ENCODE measurements around the gene GUK1. TPM values are rescaled to one million over a fixed set of nuclear protein-coding genes. Genes with fewer than 3 reads are reported as not detected.

Gene GUK1
- total RNA-seq: 100 to 1,000 TPM; 175 to 176 TPM
- long read RNA-seq, transcript GUK1-208 (7 exons, 842 nt): minor isoform, 11 of 343 reads
- long read RNA-seq, transcript GUK1-202 (7 exons, 940 nt): minor isoform, 8 of 343 reads
- long read RNA-seq, transcript GUK1-201 (9 exons, 1,084 nt): minor isoform, 33 of 343 reads
- long read RNA-seq, transcript GUK1-210 (8 exons, 990 nt): major isoform, 222 of 343 reads
- long read RNA-seq, partial matches to known transcripts: 17 of 343 reads
- long read RNA-seq, other reads (novel, unspliced or antisense): 44 of 343 reads

GRCh38 chr1:228139931-228140723 is at the start of gene GUK1:
Gene GUK1, plus strand, starts transcription at chr1:228140279. Its CDS starts 24 bp downstream, at chr1:228140303.
- DNase-seq (peak; percentile 100), ATAC-seq (peak; percentile 90)
- intact Hi-C loops (cut with DNase I, micrococcal nuclease): no loop called here

- intact Hi-C loops (cut with DNase I, micrococcal nuclease): no loop called here
- DNase-seq (no peak), ATAC-seq (peak; percentile 20)
Observed at GRCh38 chr1:228090613-228091081, 49.4 kb upstream of the GUK1 start.

DNA sequence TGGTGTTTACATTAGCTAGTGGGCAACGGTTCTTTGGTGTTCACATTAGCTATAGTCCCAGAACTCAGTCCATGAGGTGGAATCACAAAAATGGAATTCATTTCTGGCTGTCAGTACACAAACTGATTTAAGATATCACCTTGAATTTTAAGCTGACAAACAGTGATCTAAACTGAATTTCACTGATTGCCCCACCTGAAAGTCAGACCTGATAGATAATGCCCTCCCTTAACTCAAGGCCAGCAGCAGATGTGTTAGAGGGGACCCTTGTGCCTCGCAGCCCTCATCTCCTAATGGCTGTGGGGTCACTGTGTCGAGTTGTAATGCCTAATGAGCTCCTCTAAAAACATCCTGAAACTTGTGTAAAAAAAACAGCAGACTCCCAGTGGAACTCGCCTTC is 49.0 kb upstream of the GUK1 start:
- ATAC-seq: no peak
- no peak for DNase-seq
- intact Hi-C loops (cut with DNase I, micrococcal nuclease): no loop called here

DNA sequence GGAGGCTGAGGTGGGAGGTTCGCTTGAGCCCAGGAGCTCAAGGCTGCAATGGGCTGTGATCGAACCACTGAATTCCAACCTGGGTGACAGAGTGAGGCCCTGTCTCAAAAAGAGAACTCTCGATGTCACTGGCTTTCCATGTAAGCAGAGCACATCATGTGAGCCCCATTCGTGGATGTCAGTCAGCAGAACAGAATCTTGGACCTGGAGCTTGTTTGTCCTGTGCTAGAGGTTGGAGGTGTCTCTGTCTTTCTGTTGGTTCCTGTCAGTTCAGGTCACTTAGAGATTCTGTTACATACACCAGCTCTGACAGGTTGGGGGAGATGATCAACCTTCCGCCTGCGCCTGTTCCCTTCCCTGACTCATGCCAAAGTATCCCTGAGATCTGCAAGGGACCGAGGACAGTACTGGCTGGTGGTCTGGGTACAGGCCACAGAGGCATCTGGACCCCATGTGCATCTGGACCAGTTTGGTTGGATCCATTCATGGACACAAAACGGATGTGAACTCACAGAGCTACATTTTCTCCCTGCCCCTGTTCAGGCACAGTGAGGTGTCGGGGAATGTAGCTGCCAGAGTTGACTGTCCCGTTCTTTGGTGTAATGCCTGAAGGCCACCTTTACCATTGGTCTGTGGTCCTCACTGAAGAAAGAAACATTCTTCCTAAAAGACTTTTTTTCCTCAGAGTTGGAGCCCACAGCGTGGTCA is 47.6 kb upstream of the GUK1 start:
- no peak for DNase-seq
- no peak for ATAC-seq
- intact Hi-C loops (cut with DNase I, micrococcal nuclease): no loop called here

GRCh38 chr1:228093050-228093906 is 46.8 kb upstream of the GUK1 start:
- ATAC-seq: no peak
- intact Hi-C loops (cut with DNase I, micrococcal nuclease): no loop called here
- no peak for DNase-seq

DNA sequence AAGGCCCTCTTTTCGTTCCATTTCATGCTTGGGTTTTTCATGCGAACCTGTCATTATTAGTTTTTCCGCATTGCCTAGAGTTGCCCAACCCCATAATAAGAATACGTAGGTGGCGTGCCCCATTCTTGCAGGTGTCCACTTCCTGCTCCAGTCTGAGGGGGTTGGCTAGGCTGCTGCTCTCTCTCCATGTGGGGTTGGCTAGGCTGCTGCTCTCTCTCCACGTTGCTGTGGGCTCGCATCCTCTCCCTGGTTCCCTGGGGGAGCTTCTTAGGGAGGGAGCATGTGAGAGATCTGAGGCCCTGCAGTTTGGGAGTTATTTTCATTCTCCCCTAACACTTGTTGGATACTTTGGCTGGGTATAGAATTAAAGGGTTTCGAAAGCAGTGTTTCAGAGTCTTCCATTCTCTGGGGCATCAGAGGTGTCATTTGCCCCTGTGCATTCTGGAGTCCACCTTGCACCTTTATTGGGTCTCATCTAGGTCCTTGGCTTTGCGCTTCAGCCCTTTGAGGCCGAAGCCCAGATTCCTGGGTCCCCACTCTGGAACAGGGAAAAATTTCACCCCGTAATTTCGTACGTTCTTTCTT is 45.6 kb upstream of the GUK1 start:
- intact Hi-C loops (cut with DNase I, micrococcal nuclease): no loop called here
- DNase-seq (no peak), ATAC-seq (no peak)

DNA sequence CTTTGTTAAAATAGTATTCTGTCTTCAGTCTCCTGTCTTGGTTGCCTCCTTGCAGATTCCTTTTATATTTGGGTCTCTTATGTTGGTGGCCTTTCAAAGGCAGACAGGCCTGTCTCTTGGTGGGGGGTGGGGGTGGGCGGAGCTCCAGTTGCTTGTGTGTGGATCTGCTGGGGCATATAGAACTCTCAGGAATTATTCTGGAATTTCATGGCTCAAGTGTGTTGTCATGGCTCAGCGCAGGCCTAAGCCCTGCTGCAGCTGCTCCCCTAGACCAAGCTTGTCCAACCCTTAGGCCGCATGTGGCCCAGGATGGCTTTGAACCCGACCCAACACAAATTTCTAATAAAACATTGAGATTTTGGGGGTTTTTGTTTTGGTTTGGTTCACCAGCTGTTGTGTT is 44.9 kb upstream of the GUK1 start:
- ATAC-seq (no peak), DNase-seq (no peak)
- intact Hi-C loops (cut with DNase I, micrococcal nuclease): no loop called here

DNA sequence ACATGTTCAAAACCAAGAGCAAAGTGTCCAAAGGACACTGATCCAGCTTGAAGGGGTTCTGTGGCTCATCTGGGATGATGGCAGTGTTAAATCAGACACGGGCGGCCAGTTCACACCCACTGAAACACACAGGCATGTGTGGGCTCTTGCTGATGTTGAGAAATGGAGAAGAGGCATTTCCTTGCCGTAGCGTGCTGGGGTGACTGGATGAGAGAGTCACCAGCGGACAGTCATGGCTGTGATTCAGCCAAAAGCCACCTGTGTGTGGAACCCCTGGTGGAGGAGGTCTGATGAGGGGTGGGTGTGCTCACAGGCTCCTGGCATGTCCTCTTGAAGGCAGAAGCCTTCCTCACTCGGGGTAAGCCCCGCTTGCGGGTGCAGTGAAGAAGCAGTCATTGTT is 44.1 kb upstream of the GUK1 start:
- no peak for ATAC-seq
- DNase-seq: no peak
- intact Hi-C loops (cut with DNase I, micrococcal nuclease): no loop called here

- DNase-seq (no peak), ATAC-seq (no peak)
- intact Hi-C loops (cut with DNase I, micrococcal nuclease): no loop called here
Observed at GRCh38 chr1:228096416-228097332, 43.4 kb upstream of the GUK1 start.

- ATAC-seq: no peak
- intact Hi-C loops (cut with DNase I, micrococcal nuclease): no loop called here
- DNase-seq: peak in 1 of 2 donors; percentile 24
Observed at GRCh38 chr1:228097333-228098081, 42.6 kb upstream of the GUK1 start.

DNA sequence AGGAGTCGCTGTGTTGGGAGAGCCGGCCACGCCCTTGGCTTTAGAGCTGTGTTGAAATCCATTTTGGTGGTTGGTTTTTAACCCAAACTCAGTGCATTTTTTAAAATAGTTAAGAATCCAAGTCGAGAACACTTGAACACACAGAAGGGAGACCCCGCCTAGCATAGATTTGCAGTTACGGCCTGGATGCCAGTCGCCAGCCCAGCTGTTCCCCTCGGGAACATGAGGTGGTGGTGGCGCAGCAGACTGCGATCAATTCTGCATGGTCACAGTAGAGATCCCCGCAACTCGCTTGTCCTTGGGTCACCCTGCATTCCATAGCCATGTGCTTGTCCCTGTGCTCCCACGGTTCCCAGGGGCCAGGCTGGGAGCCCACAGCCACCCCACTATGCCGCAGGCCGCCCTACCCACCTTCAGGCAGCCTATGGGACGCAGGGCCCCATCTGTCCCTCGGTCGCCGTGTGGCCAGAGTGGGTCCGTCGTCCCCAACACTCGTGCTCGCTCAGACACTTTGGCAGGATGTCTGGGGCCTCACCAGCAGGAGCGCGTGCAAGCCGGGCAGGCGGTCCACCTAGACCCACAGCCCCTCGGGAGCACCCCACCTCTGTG is 41.7 kb upstream of the GUK1 start:
- DNase-seq (peak in 1 of 2 donors; percentile 2), ATAC-seq (no peak)
- intact Hi-C loops (cut with DNase I, micrococcal nuclease): no loop called here

- ATAC-seq (no peak), DNase-seq (no peak)
- intact Hi-C loops (cut with DNase I, micrococcal nuclease): no loop called here
Observed at GRCh38 chr1:228099331-228099732, 40.7 kb upstream of the GUK1 start.

GRCh38 chr1:228100822-228101613 is 39.1 kb upstream of the GUK1 start:
- ATAC-seq: no peak

DNA sequence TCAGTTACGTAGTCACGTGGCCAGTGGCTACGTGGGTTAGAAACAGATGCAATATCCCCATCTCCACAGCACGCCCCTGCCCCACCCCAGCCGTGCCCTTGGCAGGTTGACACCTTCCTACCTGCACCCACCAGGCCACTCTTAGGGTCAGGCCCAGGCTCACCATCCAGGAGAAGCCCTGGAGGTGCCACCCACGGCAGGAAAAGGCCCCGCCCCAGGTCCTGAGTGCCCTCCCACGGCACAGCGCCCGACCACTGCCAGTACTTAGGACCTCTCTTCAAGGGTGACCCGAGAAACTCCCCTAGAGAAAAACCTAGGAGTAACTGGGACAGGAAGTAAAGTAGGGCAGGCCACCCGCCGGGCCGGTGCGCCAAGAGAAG is 38.5 kb upstream of the GUK1 start:
- DNase-seq (peak in 1 of 2 donors; percentile 53), ATAC-seq (peak; percentile 19)

More at GRCh38 chr1:228100822-228101613, 39.1 kb upstream of the GUK1 start:
- DNase-seq: no peak
- intact Hi-C loops (cut with DNase I, micrococcal nuclease): no loop called here

DNA sequence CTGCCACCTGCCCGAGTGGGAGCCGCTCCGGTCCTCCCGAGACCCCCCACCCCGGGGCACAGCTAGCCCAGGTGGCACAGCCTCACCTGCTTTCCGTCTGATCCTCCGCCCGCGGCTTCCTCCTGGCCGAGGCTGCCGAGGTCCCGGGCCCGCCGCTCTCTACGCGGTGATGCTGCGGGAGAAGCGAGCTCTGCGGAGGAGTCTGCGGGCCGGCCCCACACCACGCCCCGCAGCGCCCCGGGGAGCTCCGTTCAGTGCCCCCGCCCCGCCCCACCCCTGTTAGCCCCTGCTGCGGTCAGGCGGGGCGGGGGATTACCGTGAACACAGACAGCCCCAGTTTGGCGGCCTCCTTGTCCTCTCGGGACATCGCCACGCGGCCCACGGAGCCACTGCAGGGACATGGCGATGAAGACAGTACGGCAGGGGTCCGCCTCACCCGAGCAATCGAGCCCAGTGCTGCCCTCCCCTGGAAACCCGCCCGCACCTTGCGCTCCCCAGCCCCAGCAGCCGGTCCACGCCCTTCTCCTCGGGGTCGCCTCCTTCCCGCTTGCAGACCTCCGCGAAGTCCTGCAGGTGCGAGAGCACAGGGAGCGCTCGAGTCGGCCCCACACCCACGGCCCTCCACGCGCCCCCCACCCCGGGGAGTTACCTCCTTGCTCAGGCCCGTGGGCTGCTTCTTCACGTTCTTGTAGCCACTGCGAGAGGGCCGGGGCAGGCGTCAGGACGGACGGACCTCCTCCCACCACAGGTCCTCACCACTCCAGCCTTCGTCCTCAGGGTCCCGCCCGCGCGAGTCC is 37.9 kb upstream of the GUK1 start:
- peak; percentile 68 to 70 for DNase-seq
- ATAC-seq: peak; percentile 54
- intact Hi-C loops (cut with DNase I, micrococcal nuclease): no loop called here

More for the DNA sequence above, 38.5 kb upstream of the GUK1 start:
- intact Hi-C loops (cut with DNase I, micrococcal nuclease): no loop called here
